HCT116 (cell line): ENCODE data around the gene CPM.

Experiments used
- CTCF ChIP-seq, 3 experiments: fragments of 200-600 bp in 1 of 3; sonication (generic) in 1 of 3; IDR thresholded peaks in 2 of 3; conservative IDR thresholded peaks in 1 of 3; 2 replicates each; pipeline ENCODE4 v1.5.1; 2012 to 2017; ENCODE audit warnings: low read depth in 2 of 3, low read length in 2 of 3, antibody characterized with exemption in 1 of 3, borderline replicate concordance in 1 of 3, control low read depth in 1 of 3, mild to moderate bottlenecking in 1 of 3, mixed read lengths in 1 of 3, mixed run types in 1 of 3, moderate library complexity in 1 of 3; ENCODE audit not compliant: insufficient read depth in 1 of 3
- JUND ChIP-seq: IDR thresholded peaks from 2 replicates; pipeline ENCODE4 v1.6.1; 2012

GRCh38 chr12:68877583-68877982 is 55.4 kb downstream of the CPM start:
- TF ChIP-seq CTCF (IDR thresholded peaks at IDR 0.05 in 2 of 3, conservative IDR thresholded peaks at IDR 0.05 in 1 of 3; ENCODE audit: borderline replicate concordance in 1 of 3, insufficient read depth in 1 of 3, low read depth in 2 of 3, low read length in 2 of 3) (no peak), JUND (no peak)
